Sciatic nerve (tissue), 2 donors: ENCODE measurements around the gene CLECL1. TPM values are rescaled to one million over a fixed set of nuclear protein-coding genes. Genes with fewer than 3 reads are reported as not detected.
"Not testable (repeated sequence)": the region's sequence is repeated elsewhere in the genome, so short reads cannot be mapped to it uniquely, and the experiment has no call there.

Experiments used
- ATAC-seq: fragments of 200-7000 bp; cut with Tn5 transposase; one replicate; pipeline ENCODE4 v1.9.1; 2020; ENCODE audit warnings: mild to moderate bottlenecking, moderate library complexity
- DNase-seq: peaks from one replicate; pipeline ENCODE4 v3.0.0-alpha.2; 2020; ENCODE audit warnings: low spot score
- intact Hi-C: fragments of 100-400 bp; cut with DNase I; formaldehyde crosslinking; loops from one replicate; pipeline ENCODE4 v1.14.2; 2022
- total RNA-seq: library from RNA; stranded (reverse); fragmentation: NEBNext Ultra II Directional; extraction: Animal tissue kit (Norgen Biotek cat#: 25700); gene quantifications from one replicate; pipeline ENCODE4 v1.2.1, GENCODE V29; 2021
- donor health status: DM: no; HTN: no; CAD: no.
- donor health status: DM: no; HTN: no; CAD: no.

CLECL1 gene
- total RNA-seq, 1 donor from 2014 or later: 1.1 TPM

DNA sequence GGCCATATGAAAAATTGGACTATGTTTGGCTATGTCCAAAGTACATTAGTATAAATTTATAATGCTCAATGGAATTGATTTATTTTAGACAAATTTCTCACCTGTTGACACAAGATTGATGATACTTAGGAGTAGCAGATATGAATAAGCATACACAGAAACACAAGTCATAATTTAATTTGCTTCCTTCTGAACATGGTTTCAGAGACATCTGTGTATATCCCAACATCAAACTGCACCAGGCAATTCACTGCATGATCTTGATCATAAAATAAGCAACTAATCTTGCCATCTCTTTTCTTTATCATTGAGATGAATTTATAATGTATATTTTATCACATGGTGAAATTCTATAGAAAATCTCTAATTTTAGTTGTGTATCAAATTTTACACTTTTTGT, 3.8 kb downstream of the CLECL1 start:
- intact Hi-C loops: no loop called here
- DNase-seq (no peak), ATAC-seq (no peak)

DNA sequence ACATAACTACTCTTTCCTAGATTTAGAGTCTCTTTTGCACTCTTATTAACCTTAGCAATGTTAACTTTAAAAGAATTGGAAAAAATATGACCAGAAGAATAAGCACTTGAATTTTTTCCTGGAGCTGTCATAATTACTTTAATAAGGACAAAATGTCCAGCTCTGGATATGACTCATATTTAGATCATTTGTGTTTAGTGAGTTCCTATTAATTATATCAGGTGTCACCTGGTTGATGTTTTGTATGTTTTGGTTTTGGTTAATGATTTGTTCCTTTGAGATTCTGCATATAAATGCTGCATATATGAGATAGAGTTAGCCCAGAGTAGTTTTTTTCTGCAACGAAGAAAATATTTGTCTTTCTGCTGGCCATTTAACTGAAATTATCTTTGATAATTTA, 5.1 kb downstream of the CLECL1 start:
- intact Hi-C loops: no loop called here
- no peak for ATAC-seq

DNA sequence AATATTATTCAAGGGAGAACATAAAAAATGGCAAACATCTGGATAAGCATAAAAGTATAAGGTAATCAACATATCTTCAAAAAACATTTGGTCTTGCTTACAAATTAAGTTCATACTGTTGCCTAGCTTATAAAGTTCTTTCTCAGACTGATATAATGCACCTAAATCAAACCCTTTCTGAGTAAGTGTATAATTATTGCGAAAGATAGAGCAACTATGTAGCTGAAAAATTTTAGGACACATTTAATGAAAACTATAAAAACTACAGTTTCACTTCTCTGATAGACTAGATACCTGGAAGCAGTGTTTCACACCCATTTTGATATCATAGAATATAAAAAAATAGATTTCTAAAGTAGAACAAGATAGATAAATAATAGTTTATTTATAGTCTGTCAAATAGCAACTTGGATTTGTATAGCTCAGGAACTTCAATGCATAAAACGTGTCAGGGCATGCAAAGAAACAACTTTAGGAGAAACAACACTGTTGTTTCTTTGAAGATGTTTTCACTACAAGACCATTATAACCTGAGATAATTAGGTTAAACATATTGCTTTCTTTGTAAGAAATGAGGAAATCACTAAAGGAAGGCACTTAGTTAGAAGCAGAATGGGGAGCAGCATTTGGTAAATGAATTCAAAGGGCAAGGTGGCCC, 7.6 kb downstream of the CLECL1 start:
- intact Hi-C loops: no loop called here
- DNase-seq: no peak
- no peak for ATAC-seq

More for the DNA sequence above, 5.1 kb downstream of the CLECL1 start:
- no peak for DNase-seq

DNA sequence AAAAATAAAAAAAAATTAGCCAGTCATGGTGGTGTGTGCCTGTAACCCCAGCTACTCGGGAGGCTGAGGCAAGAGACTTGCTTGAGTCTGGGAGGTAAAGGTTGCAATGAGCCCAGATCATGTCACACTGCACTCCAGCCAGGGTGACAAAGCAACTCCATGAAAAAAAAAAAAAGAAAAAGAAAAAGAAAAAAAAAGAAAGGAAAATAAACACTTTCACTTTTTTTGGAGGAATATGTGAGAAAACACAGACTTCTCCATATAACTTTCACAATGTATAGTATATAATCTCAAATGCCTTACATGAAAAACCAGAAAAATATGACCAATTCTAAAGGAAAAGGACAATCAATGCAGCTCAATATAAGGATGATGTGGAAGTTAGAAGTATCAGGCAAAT, 8.9 kb downstream of the CLECL1 start:
- no peak for ATAC-seq
- DNase-seq: no peak
- intact Hi-C loops: no loop called here

DNA sequence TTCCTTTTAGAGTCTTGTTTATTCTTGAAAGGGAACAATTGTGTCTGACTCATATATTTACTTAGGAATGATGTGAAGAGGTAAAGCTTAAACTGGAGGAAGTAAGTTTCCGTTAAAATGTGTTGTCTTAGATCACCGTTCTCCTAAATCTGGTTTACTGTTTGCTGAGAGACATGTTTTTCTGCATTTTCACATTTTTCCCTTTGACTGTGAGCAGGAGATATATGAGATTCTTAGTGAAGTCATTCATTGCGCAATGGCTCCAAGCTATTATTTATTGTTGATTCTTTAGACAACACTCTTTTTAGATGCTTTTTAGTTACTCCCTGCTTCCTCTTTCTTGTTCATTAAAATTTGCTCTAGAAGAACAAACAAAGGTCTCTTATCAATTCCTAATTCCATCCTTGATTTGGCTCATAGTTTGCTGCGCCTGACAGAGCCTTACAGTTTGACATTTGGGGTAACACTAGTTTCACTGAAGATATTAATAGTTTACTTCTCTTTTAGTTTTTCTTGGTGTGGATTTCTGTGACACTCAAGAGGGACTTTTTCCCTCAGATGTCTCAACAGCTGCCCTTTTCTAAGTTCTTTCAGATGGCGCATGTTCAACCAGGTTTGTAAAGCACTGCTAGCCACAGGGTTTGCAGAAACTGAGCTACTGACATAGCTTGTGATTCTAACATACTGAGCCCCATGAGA, 11.4 kb downstream of the CLECL1 start:
- no peak for DNase-seq
- intact Hi-C loops: no loop called here
- ATAC-seq: no peak

DNA sequence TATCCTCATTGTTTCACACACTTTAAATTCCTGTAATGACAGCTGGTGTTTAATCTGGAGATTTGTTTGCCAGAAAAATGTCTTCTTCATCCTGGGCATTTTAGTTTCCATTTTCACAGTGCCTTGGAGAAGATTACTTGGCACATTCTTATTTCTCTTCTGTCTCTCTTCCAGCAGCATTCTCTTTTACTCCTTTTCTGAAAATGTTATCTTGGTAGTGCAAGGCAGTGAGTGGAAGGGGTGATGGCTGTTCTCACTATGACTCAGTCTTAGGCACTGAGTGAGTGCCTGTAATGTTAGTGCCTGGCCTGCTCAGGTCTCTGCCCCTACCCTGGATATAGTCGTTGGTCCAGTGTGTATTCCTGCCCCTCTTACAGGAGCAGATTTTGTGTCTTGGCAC, 13.1 kb downstream of the CLECL1 start:
- no peak for ATAC-seq
- DNase-seq: no peak
- intact Hi-C loops: no loop called here

DNA sequence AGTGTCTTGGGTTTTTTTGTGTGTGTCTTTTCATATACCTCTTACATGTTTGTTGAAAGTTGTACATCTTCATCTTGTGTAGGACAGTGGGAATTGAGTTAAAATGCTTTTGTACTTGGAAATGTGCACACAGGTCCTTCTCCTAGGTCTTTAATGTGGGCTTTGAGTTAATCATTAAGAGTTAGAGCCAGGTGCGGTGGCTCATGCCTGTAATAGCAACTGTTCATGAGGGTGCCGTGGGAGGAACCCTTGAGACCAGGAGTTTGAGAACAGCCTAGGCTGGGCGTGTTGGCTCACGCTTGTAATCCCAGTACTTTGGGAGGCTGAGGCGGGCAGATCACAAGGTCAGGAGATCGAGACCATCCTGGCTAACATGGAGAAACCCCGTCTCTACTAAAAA, 13.9 kb downstream of the CLECL1 start:
- DNase-seq (no peak), ATAC-seq (no peak)
- intact Hi-C loops: no loop called here

DNA sequence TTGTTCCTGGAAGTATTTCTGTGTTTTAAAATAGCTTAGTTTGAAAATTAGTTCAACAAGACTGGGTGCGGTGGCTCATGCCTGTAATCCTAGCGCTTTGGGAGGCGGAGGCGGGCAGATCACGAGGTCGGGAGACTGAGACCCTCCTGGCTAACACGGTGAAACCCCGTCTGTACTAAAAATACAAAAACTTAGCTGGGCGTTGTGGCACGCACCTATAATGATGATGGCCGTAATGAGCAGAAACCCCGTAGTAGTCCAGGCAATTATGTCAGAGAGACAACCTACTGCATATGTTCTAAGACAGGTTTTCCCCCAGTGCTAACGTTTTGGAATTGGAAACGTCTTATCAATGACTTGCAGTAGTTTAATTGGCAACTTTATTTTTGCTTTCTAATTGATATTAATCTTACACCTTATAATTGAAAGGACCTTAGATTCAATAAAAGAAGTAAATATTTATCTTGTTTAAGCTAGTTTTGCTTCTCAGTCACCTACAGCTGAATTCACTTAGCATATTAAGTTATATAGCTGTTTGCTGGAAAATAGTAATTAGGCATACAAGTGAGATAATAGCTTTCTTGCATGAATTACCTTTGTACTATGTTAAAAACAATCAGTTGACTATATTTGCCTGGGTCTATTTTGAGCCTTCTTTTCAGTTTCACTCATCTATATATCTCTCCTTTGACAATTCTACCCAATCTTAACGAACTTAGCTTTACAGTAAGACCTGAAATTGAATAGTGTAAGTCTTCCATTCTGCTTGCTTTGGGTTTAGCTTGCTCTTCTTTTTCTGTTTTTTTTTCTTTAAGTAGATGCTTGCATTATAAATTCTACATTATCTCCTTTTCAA, 15.6 kb downstream of the CLECL1 start:
- intact Hi-C loops: no loop called here
- no peak for DNase-seq
- no peak for ATAC-seq

DNA sequence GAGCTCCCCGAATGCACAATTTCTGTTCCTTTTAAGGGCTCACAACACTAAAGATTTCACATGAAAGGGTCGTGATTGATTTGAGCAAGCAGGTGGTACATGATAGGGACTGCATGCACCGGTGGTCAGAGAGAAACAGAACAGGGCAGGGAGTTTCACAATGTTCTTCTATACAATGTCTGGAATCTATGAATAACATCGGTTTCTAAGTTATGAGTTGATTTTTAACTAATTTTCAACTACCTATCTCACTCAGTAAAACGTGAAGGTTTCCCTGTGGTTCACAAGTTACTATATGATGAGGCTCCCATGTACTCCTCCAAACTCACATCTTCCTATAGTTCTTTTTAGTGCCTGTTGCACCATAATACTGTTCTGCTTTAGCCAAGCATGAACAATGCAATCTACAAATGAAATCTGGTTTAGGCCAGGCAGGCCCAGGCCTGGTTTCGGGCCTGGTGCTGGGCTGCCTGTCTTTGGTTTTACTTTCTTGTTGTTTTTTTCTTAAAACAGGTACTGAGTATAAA, 19.8 kb downstream of the CLECL1 start:
- DNase-seq, ATAC-seq, intact Hi-C loops: not testable (repeated sequence)

DNA sequence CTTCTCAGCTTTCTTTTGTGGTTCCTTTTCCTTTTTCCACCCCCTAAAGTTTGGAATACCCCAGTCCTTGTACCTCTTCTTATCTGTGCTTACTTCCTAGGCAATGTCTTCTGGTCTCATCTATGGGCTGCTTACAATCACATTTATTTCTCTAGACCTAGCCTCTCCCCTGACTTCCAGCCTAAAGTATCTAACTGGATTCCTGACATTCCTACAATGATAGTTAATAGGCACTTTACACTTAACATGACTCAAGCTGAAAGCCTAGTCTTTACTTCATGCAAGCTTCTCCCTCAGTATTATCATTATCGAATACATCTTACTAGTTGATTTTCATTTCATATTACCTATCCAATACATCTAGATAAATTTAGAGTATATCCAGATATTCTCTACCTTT, 21.2 kb downstream of the CLECL1 start:
- intact Hi-C loops: no loop called here
- no peak for ATAC-seq

DNA sequence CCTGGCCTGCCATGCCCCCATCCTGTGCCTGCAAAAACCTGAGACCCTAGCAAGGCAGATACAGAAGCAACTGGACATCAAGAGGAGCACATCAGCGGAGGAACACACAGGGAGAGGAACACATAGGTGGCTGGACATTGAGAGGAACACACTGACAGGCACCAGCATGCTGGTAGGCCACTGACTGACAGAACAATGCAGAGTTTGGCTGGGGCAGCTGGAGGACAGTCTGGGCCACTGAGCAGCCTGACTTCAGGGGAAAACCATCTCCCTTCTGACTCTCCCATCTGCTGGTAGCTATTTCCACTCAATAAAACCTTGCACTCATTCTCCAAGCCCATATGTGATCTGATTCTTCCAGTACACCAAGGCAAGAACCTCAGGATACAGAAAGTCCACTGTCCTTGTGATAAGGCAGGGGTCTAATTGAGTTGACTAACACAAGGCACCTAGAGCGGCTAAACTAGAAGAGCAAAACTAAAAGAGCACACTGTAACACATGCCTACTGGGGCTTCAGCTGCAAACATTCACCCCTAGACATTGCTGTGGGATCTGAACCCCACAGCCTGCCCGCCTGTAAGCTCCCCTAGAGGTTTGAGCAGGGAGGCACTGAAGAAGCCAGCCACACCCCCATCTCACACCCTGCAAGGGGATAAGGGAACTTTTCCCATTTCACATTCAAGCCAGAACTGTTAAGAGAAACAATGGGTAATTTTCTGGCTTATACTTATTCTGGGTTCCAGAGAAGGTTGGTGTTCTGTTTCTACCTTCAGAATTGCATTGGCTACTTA, 22.1 kb downstream of the CLECL1 start:
- ATAC-seq (no peak), DNase-seq (no peak)
- intact Hi-C loops: no loop called here

More for the DNA sequence above, 21.2 kb downstream of the CLECL1 start:
- no peak for DNase-seq

DNA sequence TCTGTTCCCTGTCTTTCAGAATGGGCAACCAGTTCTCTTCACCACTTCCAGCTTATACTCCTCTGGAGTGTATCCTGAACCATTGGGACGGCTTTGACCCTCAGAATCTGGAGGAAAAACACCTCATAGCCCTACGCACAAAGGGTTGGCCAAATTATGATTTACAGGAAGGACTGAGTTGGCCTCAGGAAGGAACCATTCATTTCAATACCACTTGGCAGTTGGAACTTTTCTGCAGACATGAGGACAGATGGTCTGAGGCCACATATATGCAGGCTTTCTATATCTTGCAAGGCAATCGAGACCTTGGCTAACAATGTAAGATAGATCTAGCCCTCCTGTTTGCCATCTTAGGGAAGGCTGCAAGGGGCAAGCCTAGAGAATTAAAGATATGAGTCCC, 24.0 kb downstream of the CLECL1 start:
- intact Hi-C loops: loop anchor here (10.0 kb wide), 1 partner anchor 74 kb away; no protein-coding TSS in a partner anchor
- DNase-seq (no peak), ATAC-seq (no peak)

DNA sequence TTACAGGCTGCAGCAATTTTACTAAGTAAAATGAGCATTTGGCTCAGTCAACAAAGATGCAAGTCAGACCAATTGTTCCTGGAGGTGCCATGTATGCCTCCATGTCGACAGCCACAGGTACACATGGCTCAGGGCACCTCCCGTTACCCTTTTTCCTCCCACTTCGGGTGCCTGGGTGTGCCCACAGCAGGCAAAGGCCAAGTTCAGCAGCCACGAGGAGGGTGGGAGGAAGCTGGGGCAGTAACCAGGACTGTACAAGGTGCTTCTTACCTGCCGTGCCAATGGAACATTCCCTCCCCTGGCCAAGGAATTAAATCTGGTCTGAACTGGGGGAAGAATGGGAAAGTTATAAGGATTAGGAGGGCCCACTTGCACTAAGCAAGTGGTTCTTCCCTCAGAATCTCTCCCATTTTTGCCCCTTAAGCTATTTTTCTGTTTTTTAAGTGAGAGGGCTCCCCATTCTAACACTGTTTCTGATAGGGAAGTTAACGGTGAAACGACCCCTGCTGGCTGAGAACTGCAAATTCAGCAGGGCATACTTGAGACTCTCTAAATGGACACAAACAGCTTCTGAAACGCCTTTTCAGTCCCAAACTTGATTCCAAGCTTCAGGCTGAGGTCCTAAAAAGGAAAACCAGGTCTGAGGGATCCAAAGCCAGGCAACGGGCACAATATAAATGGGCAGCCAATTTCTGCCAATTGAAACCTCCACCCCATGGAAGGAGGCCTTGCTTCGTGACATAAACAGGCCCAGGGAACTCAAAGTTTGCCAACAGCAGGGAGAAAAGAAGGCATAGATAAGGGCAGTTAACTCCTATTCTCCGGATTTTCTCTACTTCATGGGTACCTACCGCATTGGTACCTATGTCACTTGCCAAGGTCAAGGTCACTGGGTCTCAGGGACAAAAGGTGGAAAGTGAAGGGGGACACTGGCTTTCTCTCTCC, 24.8 kb downstream of the CLECL1 start:
- ATAC-seq (peak; percentile 48), DNase-seq (peak; percentile 67)
- intact Hi-C loops: loop anchor here (10.0 kb wide), 1 partner anchor 73 kb away; no protein-coding TSS in a partner anchor

DNA sequence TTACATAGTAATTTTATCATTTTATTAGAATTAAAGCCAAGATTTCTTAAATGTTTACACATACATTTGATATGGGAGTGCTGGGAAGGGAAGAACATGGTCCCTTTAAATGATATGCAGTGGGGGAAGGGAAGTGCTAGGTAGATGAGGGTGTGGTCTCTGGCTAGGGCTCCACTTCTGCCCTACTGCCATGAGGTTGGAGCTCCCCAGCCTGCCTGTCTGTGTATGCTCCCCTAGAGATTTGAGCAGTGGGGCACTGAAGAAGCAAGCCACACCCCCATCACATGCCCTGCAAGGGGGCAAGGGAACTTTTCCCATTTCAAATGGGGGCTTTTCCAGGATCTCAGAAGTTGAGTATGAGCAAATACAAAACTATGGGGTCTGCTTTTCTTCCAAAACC, 25.5 kb downstream of the CLECL1 start:
- DNase-seq (no peak), ATAC-seq (no peak)
- intact Hi-C loops: loop anchor here (10.0 kb wide), 1 partner anchor 73 kb away; no protein-coding TSS in a partner anchor

DNA sequence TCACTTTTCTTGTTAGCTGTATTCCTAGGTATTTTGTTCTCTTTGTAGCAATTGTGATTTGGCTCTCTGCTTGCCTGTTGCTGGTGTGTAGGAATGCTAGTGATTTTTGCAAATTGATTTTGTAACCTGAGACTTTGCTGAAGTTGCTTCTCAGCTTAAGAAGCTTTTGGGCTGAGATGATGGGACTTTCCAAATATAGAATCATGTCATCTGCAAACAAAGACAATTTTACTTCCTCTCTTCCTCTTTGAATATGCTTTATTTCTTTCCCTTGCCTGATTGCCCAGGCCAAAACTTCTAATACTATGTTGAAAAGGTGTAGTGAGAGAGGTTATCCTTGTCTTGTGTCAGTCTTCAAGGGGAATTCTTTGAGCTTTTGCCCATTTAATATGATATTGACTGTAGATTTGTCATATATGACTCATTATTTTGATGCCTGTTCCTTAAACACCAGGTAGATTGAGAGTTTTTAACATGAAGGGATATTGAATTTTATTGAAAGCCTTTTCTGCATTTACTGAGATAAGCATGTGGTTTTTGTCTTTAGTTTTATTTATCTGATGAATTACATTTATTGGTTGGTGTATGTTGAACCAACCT, 26.7 kb downstream of the CLECL1 start:
- DNase-seq: no peak
- no peak for ATAC-seq
- intact Hi-C loops: loop anchor here (10.0 kb wide), 1 partner anchor 71 kb away; no protein-coding TSS in a partner anchor

DNA sequence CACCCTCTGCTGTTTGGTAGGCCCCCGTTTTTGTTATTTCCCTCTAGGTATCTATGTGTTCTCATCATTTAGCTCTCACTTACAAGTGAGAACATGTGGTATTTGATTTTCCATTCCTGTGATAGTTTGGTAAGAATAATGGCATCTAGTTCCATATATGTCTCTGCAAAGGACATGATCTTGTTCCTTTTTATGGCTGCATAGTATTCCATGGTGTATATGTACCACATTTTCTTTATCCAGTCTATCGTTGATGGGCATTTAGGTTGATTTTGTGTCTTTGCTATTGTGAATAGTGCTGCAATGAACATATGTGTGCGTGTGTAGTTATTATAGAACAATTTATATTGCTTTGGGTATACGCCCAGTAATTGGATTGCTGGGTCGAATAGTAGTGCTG, 28.3 kb downstream of the CLECL1 start:
- intact Hi-C loops: loop anchor here (10.0 kb wide), 1 partner anchor 70 kb away; no protein-coding TSS in a partner anchor
- not testable (repeated sequence) for ATAC-seq, DNase-seq

DNA sequence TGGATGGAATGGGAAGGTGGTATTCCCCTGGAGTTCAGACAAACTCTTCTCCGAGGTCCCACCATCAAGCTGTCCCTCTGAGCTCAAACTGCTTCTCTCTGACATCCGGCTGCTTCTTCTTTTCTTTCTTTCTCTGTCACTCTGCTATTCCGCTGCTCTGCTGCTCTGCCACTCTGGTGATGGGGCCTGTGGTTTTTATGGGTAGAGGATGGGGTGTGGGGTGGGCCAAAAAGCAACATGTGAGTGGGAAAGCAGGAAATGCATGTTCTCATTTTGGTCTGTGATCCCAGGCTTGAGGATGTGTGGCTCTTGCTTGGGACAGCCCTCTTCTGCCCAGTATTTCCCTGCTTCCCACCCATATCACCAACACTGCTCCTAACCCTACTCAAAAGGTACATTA, 30.6 kb downstream of the CLECL1 start:
- DNase-seq: no peak
- no peak for ATAC-seq
- intact Hi-C loops: loop anchor here (10.0 kb wide), 1 partner anchor 67 kb away; no protein-coding TSS in a partner anchor
